Activated T-helper 2 cell treated with anti-CD3 and anti-CD28 coated beads, Interferon-gamma antibody, Interleukin-2, Interleukin-4, amounts not matched to agents 10 μg/mL and 5 μg/mL and 100 μg/mL, durations not matched to agents 14 hours and 24 hours and 36 hours (primary cell): Measurements from ENCODE around the gene TMEM170A. TPM values are rescaled to one million over a fixed set of nuclear protein-coding genes. Genes with fewer than 3 reads are reported as not detected.
A peak's percentile ranks its signal among the peaks of the same experiment; 100 is the strongest.
"Not testable (repeated sequence)": the region's sequence is repeated elsewhere in the genome, so short reads cannot be mapped to it uniquely, and the experiment has no call there.

Experiments
- DNase-seq: peaks from one replicate; pipeline ENCODE4 v3.0.0; 2021; ENCODE audit warnings: low spot score
- H3K27ac Mint-ChIP-seq: one replicate; pipeline ENCODE4 v1.8.0; 2021; ENCODE audit warnings: mixed read lengths
- H3K27me3 Mint-ChIP-seq: one replicate; pipeline ENCODE4 v1.8.0; 2021; ENCODE audit warnings: low read depth, mixed read lengths
- H3K36me3 Mint-ChIP-seq: one replicate; pipeline ENCODE4 v1.8.0; 2021; ENCODE audit warnings: low read depth, mixed read lengths
- H3K4me1 Mint-ChIP-seq: one replicate; pipeline ENCODE4 v1.8.0; 2021; ENCODE audit warnings: low read depth, mixed read lengths
- H3K4me3 Mint-ChIP-seq: one replicate; pipeline ENCODE4 v1.8.0; 2021; ENCODE audit warnings: low read depth, mild to moderate bottlenecking, moderate library complexity, mixed read lengths
- H3K9me3 Mint-ChIP-seq: one replicate; pipeline ENCODE4 v1.8.0; 2021; ENCODE audit warnings: mixed read lengths
- intact Hi-C: fragments of 100-400 bp; cut with micrococcal nuclease; formaldehyde crosslinking; loops from one replicate; pipeline ENCODE4 v1.15.1; 2023
- total RNA-seq: library from RNA; stranded (reverse); gene quantifications from 2 replicates; pipeline ENCODE4 v1.2.3, GENCODE V29; 2022

The TMEM170A gene
- total RNA-seq, 1 donor from 2014 or later = 35.6 TPM

- intact Hi-C loops = no loop called here
- no peak for DNase-seq
These were observed 6.9 kb downstream of the TMEM170A start for GRCh38 chr16:75457485-75458021.

GRCh38 chr16:75456971-75457370, 7.5 kb downstream of the TMEM170A start:
- H3K27ac Mint-ChIP-seq = no peak overlapping the region
- no peak for DNase-seq
- H3K36me3 Mint-ChIP-seq = peaks cover 32% of the 10 kb centered on the region
- intact Hi-C loops = no loop called here
- peaks cover 28% of the 10 kb centered on the region for H3K4me1 Mint-ChIP-seq
- H3K27me3 Mint-ChIP-seq = no peaks in the 10 kb centered on the region
- H3K4me3 Mint-ChIP-seq = no peak overlapping the region
- H3K9me3 Mint-ChIP-seq = no peaks in the 10 kb centered on the region

More at GRCh38 chr16:75457485-75458021, 6.9 kb downstream of the TMEM170A start:
- no peaks in the 10 kb centered on the region for H3K9me3 Mint-ChIP-seq
- no peak overlapping the region for H3K27ac Mint-ChIP-seq
- H3K4me1 Mint-ChIP-seq = peaks cover 33% of the 10 kb centered on the region
- no peak overlapping the region for H3K4me3 Mint-ChIP-seq
- H3K27me3 Mint-ChIP-seq = no peaks in the 10 kb centered on the region
- peaks cover 32% of the 10 kb centered on the region for H3K36me3 Mint-ChIP-seq

GRCh38 chr16:75456486-75456885, 8.0 kb downstream of the TMEM170A start:
- Mint-ChIP-seq H3K36me3 (peaks cover 30% of the 10 kb centered on the region), H3K4me1 (peaks cover 23% of the 10 kb centered on the region)
- H3K4me3 Mint-ChIP-seq, intact Hi-C loops, H3K27ac Mint-ChIP-seq, DNase-seq, H3K9me3 Mint-ChIP-seq, H3K27me3 Mint-ChIP-seq: not testable (repeated sequence)

- intact Hi-C loops = no loop called here
- no peak for DNase-seq
- Mint-ChIP-seq H3K4me1 (peaks cover 16% of the 10 kb centered on the region), H3K36me3 (peaks cover 32% of the 10 kb centered on the region), H3K27me3 (no peaks in the 10 kb centered on the region), H3K9me3 (no peaks in the 10 kb centered on the region), H3K27ac (no peak overlapping the region), H3K4me3 (no peak overlapping the region)
These were observed 8.8 kb downstream of the TMEM170A start for GRCh38 chr16:75455677-75456076.

- peaks cover 8% of the 10 kb centered on the region for H3K4me1 Mint-ChIP-seq
- no peak overlapping the region for H3K4me3 Mint-ChIP-seq
These were observed 11.9 kb downstream of the TMEM170A start for GRCh38 chr16:75452464-75453190.

GRCh38 chr16:75446416-75446815, 18.1 kb downstream of the TMEM170A start:
- Mint-ChIP-seq H3K27me3 (no peaks in the 10 kb centered on the region), H3K36me3 (peaks cover 28% of the 10 kb centered on the region), H3K9me3 (no peaks in the 10 kb centered on the region), H3K4me3 (no peak overlapping the region), H3K27ac (no peak overlapping the region), H3K4me1 (no peaks in the 10 kb centered on the region)
- DNase-seq = no peak
- intact Hi-C loops = no loop called here

More at GRCh38 chr16:75452464-75453190, 11.9 kb downstream of the TMEM170A start:
- Mint-ChIP-seq H3K9me3 (no peaks in the 10 kb centered on the region), H3K27ac (no peak overlapping the region), H3K27me3 (no peaks in the 10 kb centered on the region), H3K36me3 (peaks cover 31% of the 10 kb centered on the region)
- intact Hi-C loops = no loop called here
- no peak for DNase-seq

- no peaks in the 10 kb centered on the region for H3K27me3 Mint-ChIP-seq
- H3K9me3 Mint-ChIP-seq = no peaks in the 10 kb centered on the region
- no peak overlapping the region for H3K27ac Mint-ChIP-seq
- H3K4me1 Mint-ChIP-seq = no peaks in the 10 kb centered on the region
- no peak overlapping the region for H3K4me3 Mint-ChIP-seq
- H3K36me3 Mint-ChIP-seq = peaks cover 17% of the 10 kb centered on the region
- no peak for DNase-seq
- intact Hi-C loops = no loop called here
These were observed 19.2 kb downstream of the TMEM170A start for GRCh38 chr16:75445298-75445697.

- intact Hi-C loops = no loop called here
- H3K36me3 Mint-ChIP-seq = peaks cover 12% of the 10 kb centered on the region
These were observed 21.2 kb downstream of the TMEM170A start for GRCh38 chr16:75443298-75443697.

GRCh38 chr16:75433732-75434413, 30.6 kb downstream of the TMEM170A start:
- Mint-ChIP-seq H3K9me3 (no peaks in the 10 kb centered on the region), H3K27me3 (no peaks in the 10 kb centered on the region), H3K4me1 (peaks cover 16% of the 10 kb centered on the region), H3K36me3 (peaks cover 10% of the 10 kb centered on the region), H3K4me3 (peak overlapping the region; percentile 87), H3K27ac (peak overlapping the region; percentile 94)
- DNase-seq = peak; percentile 74
- intact Hi-C loops = loop anchor here (1.0 to 10.0 kb wide), 7 partner anchors 30 to 769 kb away; partner anchors contain the start of genes ADAT1, GABARAPL2, KARS1 and MLKL

More at GRCh38 chr16:75443298-75443697, 21.2 kb downstream of the TMEM170A start:
- no peak overlapping the region for H3K4me3 Mint-ChIP-seq
- H3K27ac Mint-ChIP-seq = no peak overlapping the region
- H3K27me3 Mint-ChIP-seq = no peaks in the 10 kb centered on the region
- no peaks in the 10 kb centered on the region for H3K9me3 Mint-ChIP-seq
- no peaks in the 10 kb centered on the region for H3K4me1 Mint-ChIP-seq
- DNase-seq = no peak

GRCh38 chr16:75432828-75433731, 31.4 kb downstream of the TMEM170A start, which contains the start of gene CFDP1:
CFDP1 (minus strand) TSS chr16:75433503; CDS start chr16:75433352, 151 bp downstream.
- Mint-ChIP-seq H3K36me3 (peaks cover 10% of the 10 kb centered on the region), H3K27ac (peak within 1 kb of the TSS; percentile 94), H3K27me3 (no peaks in the 10 kb centered on the region), H3K9me3 (no peaks in the 10 kb centered on the region), H3K4me3 (peak within 1 kb of the TSS; percentile 87), H3K4me1 (peaks cover 16% of the 10 kb centered on the region)
- DNase-seq = peak; percentile 93
- intact Hi-C loops = loop anchor here (1.0 to 10.0 kb wide), 7 partner anchors 31 to 768 kb away; partner anchors contain the start of genes ADAT1, GABARAPL2, KARS1 and MLKL

- Mint-ChIP-seq H3K4me1 (peaks cover 23% of the 10 kb centered on the region), H3K27ac (no peak overlapping the region), H3K36me3 (peaks cover 10% of the 10 kb centered on the region), H3K27me3 (no peaks in the 10 kb centered on the region), H3K4me3 (peak overlapping the region; percentile 26), H3K9me3 (no peaks in the 10 kb centered on the region)
- DNase-seq = no peak
- intact Hi-C loops = loop anchor here (10.0 kb wide), 2 partner anchors 725 to 765 kb away; partner anchors contain the start of genes MLKL and RFWD3
These were observed 34.7 kb downstream of the TMEM170A start for GRCh38 chr16:75429621-75430403.
